HepG2 (cell line): ENCODE data around the gene ATG7. TPM values are rescaled to one million over a fixed set of nuclear protein-coding genes. Genes with fewer than 3 reads are reported as not detected.

Experiments used
- ATAC-seq: fragments of 200-7000 bp; cut with Tn5 transposase; 3 replicates; pipeline ENCODE4 v1.9.1; 2020; ENCODE audit warnings: mild to moderate bottlenecking, moderate library complexity
- BruUV-seq: library from RNA; stranded (reverse); fragments of 400-500 nt; replicated peaks from 2 replicates; lab custom pipeline; 2021; lab: Mats Ljungman, UMichigan
- CTCF ChIA-PET: fragments of 300-600 bp; formaldehyde crosslinking; extraction: SDS; loops from one replicate; lab custom pipeline; 2021; ENCODE audit warnings: low total read pairs, inconsistent platforms, low intra/inter-chr PET ratio; lab: Yijun Ruan, JAX
- POLR2A ChIA-PET: fragments of 350-600 bp; sonication (Branson Sonifier 250); formaldehyde crosslinking; loops from one replicate; lab custom pipeline; 2020; ENCODE audit warnings: antibody characterized with exemption, inconsistent platforms; lab: Yijun Ruan, JAX
- DNase-seq: peaks from one replicate; pipeline ENCODE4 v3.0.0-alpha.2; 2015; ENCODE audit warnings: low spot score
- FAIRE-seq: peaks from 3 replicates; lab custom pipeline; 2011; peaks lifted over from hg19 to GRCh38; lab: Jason Lieb, UNC
- H2AFZ ChIP-seq: one replicate; pipeline ENCODE4 v1.6.1; 2011; ENCODE audit warnings: low read length, inconsistent platforms
- H3K27ac ChIP-seq: fragments of 300-600 bp; 3 replicates; pipeline ENCODE4 v1.8.0; 2011; ENCODE audit warnings: mixed run types, mild to moderate bottlenecking, mixed read lengths, low read length, inconsistent platforms; ENCODE audit not compliant: insufficient read depth; ENCODE audit errors: extremely low read length
- H3K27me3 ChIP-seq, 2 experiments: fragments of 200-600 bp in 1 of 2; 2 replicates in 1 of 2; 3 replicates in 1 of 2; pipeline versions ENCODE4 v1.6.0 to v1.8.0; 2011; ENCODE audit warnings: low read length in 2 of 2, mild to moderate bottlenecking in 2 of 2, moderate library complexity in 2 of 2, inconsistent platforms in 1 of 2; ENCODE audit not compliant: insufficient read depth in 2 of 2, control insufficient read depth in 1 of 2
- H3K36me3 ChIP-seq, 2 experiments: fragments of 200-600 bp in 1 of 2; replicated peaks in 1 of 2; 2 replicates in 1 of 2; 3 replicates in 1 of 2; pipeline versions ENCODE4 v1.5.1 to v1.8.0; 2011; ENCODE audit warnings: low read length in 2 of 2, inconsistent platforms in 1 of 2; ENCODE audit not compliant: insufficient read depth in 2 of 2, control insufficient read depth in 1 of 2
- H3K4me1 ChIP-seq: 2 replicates; pipeline ENCODE4 v1.5.1; 2012; ENCODE audit warnings: low read length, inconsistent platforms; ENCODE audit not compliant: insufficient read depth
- H3K4me2 ChIP-seq: 2 replicates; pipeline ENCODE4 v1.6.0; 2011; ENCODE audit warnings: low read depth, low read length, inconsistent platforms
- H3K4me3 ChIP-seq, 3 experiments: fragments of 200-600 bp in 1 of 3; sonication (generic), shearing (Covaris generic) in 1 of 3; replicated peaks in 1 of 3; 2 replicates each; pipeline ENCODE4 v1.5.1; 2011 to 2016; ENCODE audit warnings: low read length in 3 of 3, inconsistent platforms in 2 of 3, low read depth in 2 of 3, mild to moderate bottlenecking in 2 of 3, control low read depth in 1 of 3, mixed read lengths in 1 of 3; ENCODE audit not compliant: insufficient read depth in 1 of 3
- H3K79me2 ChIP-seq: one replicate; pipeline ENCODE4 v1.6.1; 2011; ENCODE audit warnings: low read length, inconsistent platforms; ENCODE audit not compliant: insufficient read depth
- H3K9ac ChIP-seq: 2 replicates; pipeline ENCODE4 v1.6.0; 2011; ENCODE audit warnings: mild to moderate bottlenecking, low read depth, low read length, inconsistent platforms; ENCODE audit not compliant: insufficient read depth
- H3K9me3 ChIP-seq: 2 replicates; pipeline ENCODE4 v1.5.1; 2012; ENCODE audit warnings: mild to moderate bottlenecking, low read length
- H4K20me1 ChIP-seq: 2 replicates; pipeline ENCODE4 v1.6.0; 2011; ENCODE audit warnings: inconsistent platforms, mild to moderate bottlenecking, low read length, moderate library complexity; ENCODE audit not compliant: insufficient read depth
- POGK ChIP-seq: sonication (generic); formaldehyde crosslinking; conservative IDR thresholded peaks from 2 replicates; pipeline ENCODE4 v1.8.0; 2022; ENCODE audit warnings: mild to moderate bottlenecking, moderate library complexity, missing genetic modification reagents
- ZFP82 ChIP-seq: sonication (generic); formaldehyde crosslinking; IDR thresholded peaks from 2 replicates; pipeline ENCODE4 v1.5.1; 2020; ENCODE audit warnings: mild to moderate bottlenecking, missing genetic modification reagents, borderline replicate concordance
- ZNF20 ChIP-seq: sonication (generic); formaldehyde crosslinking; IDR thresholded peaks from 2 replicates; pipeline ENCODE4 v1.4.0; 2020; ENCODE audit warnings: mild to moderate bottlenecking, moderate library complexity, missing genetic modification reagents
- ZNF550 ChIP-seq: sonication (generic); formaldehyde crosslinking; IDR thresholded peaks from 2 replicates; pipeline ENCODE4 v1.4.0; 2020; ENCODE audit warnings: mild to moderate bottlenecking, missing genetic modification reagents, borderline replicate concordance
- ZNF577 ChIP-seq: sonication (generic); formaldehyde crosslinking; IDR thresholded peaks from 2 replicates; pipeline ENCODE4 v1.4.0; 2020; ENCODE audit warnings: mild to moderate bottlenecking, low read depth, missing genetic modification reagents, borderline replicate concordance
- ZNF720 ChIP-seq: sonication (generic); formaldehyde crosslinking; IDR thresholded peaks from 2 replicates; pipeline ENCODE4 v1.4.0; 2020; ENCODE audit warnings: missing genetic modification reagents
- ZNF788 ChIP-seq: sonication (generic); formaldehyde crosslinking; IDR thresholded peaks from 2 replicates; pipeline ENCODE4 v1.5.0; 2020; ENCODE audit warnings: mild to moderate bottlenecking, missing genetic modification reagents, borderline replicate concordance
- WGBS: methylation state at CpG from one replicate; pipeline ENCODE4 v1.1.6; 2017; ENCODE audit warnings: low lambda C conversion rate; 5-methylcytosine and 5-hydroxymethylcytosine counted together
- in situ Hi-C: cut with HindIII; loops from 2 replicates; pipeline ENCODE4 v1.10.0; 2017; ENCODE audit warnings: low pct_unique_long_range_greater_than_20kb; ENCODE audit not compliant: extremely low pct_ligation_motif_present
- intact Hi-C: fragments of 100-400 bp; cut with micrococcal nuclease; formaldehyde crosslinking; loops from one replicate; pipeline ENCODE4 v1.10.0; 2022; ENCODE audit not compliant: unreplicated experiment
- polyA plus RNA-seq, 8 experiments: library from polyadenylated mRNA; depleted of rRNA in 3 of 8; stranded (reverse) in 7 of 8; unstranded in 1 of 8; fragments of >200 nt; fragmentation: Illumina TruSeq in 4 of 8; extraction: Trizol in 4 of 8; gene quantifications; 2 replicates each; pipeline versions ENCODE4 v1.2.1 to v1.2.3, GENCODE V29; 2011 to 2016; ENCODE audit warnings: low read depth in 4 of 8, missing spikeins in 1 of 8, mixed read lengths in 1 of 8; ENCODE audit not compliant: insufficient read depth in 1 of 8
- total RNA-seq, 5 experiments: library from RNA; depleted of rRNA; stranded (reverse); fragments of >200 nt; fragmentation: Illumina TruSeq; extraction: Trizol; gene quantifications; 2 replicates each; pipeline ENCODE4 v1.2.3, GENCODE V29; 2016; ENCODE audit warnings: low read depth in 1 of 5
- TF ChIP-seq, protein P1 (sequence below): sonication (generic); formaldehyde crosslinking; IDR thresholded peaks from 2 replicates; pipeline ENCODE4 v1.4.0; 2020; ENCODE audit warnings: missing genetic modification reagents, mild to moderate bottlenecking, borderline replicate concordance
- TF ChIP-seq, protein P2 (sequence below): sonication (generic); formaldehyde crosslinking; IDR thresholded peaks from 2 replicates; pipeline ENCODE4 v1.5.0; 2020; ENCODE audit warnings: mild to moderate bottlenecking, missing genetic modification reagents, borderline replicate concordance
- TF ChIP-seq, protein P3 (sequence below): sonication (generic); formaldehyde crosslinking; IDR thresholded peaks from 2 replicates; pipeline ENCODE4 v1.4.0; 2020; ENCODE audit warnings: missing genetic modification reagents; ENCODE audit errors: not compliant biosample characterization

ATG7 gene
- total and polyA plus RNA-seq, 2 of the 13 experiments (the other 11 are each of a cell fraction or from before 2014, with no cell fraction given), result 7.8 to 22.1 TPM

- TF ChIP-seq, protein P1, sequence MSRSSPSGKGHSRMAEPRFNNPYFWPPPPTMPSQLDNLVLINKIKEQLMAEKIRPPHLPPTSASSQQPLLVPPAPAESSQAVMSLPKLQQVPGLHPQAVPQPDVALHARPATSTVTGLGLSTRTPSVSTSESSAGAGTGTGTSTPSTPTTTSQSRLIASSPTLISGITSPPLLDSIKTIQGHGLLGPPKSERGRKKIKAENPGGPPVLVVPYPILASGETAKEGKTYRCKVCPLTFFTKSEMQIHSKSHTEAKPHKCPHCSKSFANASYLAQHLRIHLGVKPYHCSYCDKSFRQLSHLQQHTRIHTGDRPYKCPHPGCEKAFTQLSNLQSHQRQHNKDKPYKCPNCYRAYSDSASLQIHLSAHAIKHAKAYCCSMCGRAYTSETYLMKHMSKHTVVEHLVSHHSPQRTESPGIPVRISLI (CRISPR knock-in tag), result no peak
Measured at GRCh38 chr3:11587766-11588165, 315.6 kb downstream of the ATG7 start (continued).

GRCh38 chr3:11588338-11588737, 316.1 kb downstream of the ATG7 start:
- no peak for FAIRE-seq
- Histone ChIP-seq H2AFZ (no peak overlapping the region), H3K27ac (no peak overlapping the region), H3K36me3 (peaks cover 15 to 38% of the 10 kb centered on the region in 2 experiments), H3K27me3 (no peaks in the 10 kb centered on the region), H3K4me2 (no peak overlapping the region), H4K20me1 (peaks cover 27% of the 10 kb centered on the region), H3K4me3 (no peak overlapping the region), H3K9ac (no peak overlapping the region), H3K4me1 (peaks cover 65% of the 10 kb centered on the region), H3K79me2 (peaks cover 99% of the 10 kb centered on the region), H3K9me3 (no peaks in the 10 kb centered on the region)
- ChIA-PET POLR2A (no interaction called here), CTCF (no interaction called here)
- WGBS, result 100% methylated on average over 4 of the region's 5 CpGs
- no peak for ATAC-seq
- BruUV-seq, result no TSS peak
- in situ Hi-C loops, result no loop called here
- DNase-seq, result no peak
- intact Hi-C loops, result no loop called here
- TF ChIP-seq ZNF788 (CRISPR knock-in tag), result no peak
- TF ChIP-seq ZFP82 (CRISPR knock-in tag), result no peak
- TF ChIP-seq, protein P2, sequence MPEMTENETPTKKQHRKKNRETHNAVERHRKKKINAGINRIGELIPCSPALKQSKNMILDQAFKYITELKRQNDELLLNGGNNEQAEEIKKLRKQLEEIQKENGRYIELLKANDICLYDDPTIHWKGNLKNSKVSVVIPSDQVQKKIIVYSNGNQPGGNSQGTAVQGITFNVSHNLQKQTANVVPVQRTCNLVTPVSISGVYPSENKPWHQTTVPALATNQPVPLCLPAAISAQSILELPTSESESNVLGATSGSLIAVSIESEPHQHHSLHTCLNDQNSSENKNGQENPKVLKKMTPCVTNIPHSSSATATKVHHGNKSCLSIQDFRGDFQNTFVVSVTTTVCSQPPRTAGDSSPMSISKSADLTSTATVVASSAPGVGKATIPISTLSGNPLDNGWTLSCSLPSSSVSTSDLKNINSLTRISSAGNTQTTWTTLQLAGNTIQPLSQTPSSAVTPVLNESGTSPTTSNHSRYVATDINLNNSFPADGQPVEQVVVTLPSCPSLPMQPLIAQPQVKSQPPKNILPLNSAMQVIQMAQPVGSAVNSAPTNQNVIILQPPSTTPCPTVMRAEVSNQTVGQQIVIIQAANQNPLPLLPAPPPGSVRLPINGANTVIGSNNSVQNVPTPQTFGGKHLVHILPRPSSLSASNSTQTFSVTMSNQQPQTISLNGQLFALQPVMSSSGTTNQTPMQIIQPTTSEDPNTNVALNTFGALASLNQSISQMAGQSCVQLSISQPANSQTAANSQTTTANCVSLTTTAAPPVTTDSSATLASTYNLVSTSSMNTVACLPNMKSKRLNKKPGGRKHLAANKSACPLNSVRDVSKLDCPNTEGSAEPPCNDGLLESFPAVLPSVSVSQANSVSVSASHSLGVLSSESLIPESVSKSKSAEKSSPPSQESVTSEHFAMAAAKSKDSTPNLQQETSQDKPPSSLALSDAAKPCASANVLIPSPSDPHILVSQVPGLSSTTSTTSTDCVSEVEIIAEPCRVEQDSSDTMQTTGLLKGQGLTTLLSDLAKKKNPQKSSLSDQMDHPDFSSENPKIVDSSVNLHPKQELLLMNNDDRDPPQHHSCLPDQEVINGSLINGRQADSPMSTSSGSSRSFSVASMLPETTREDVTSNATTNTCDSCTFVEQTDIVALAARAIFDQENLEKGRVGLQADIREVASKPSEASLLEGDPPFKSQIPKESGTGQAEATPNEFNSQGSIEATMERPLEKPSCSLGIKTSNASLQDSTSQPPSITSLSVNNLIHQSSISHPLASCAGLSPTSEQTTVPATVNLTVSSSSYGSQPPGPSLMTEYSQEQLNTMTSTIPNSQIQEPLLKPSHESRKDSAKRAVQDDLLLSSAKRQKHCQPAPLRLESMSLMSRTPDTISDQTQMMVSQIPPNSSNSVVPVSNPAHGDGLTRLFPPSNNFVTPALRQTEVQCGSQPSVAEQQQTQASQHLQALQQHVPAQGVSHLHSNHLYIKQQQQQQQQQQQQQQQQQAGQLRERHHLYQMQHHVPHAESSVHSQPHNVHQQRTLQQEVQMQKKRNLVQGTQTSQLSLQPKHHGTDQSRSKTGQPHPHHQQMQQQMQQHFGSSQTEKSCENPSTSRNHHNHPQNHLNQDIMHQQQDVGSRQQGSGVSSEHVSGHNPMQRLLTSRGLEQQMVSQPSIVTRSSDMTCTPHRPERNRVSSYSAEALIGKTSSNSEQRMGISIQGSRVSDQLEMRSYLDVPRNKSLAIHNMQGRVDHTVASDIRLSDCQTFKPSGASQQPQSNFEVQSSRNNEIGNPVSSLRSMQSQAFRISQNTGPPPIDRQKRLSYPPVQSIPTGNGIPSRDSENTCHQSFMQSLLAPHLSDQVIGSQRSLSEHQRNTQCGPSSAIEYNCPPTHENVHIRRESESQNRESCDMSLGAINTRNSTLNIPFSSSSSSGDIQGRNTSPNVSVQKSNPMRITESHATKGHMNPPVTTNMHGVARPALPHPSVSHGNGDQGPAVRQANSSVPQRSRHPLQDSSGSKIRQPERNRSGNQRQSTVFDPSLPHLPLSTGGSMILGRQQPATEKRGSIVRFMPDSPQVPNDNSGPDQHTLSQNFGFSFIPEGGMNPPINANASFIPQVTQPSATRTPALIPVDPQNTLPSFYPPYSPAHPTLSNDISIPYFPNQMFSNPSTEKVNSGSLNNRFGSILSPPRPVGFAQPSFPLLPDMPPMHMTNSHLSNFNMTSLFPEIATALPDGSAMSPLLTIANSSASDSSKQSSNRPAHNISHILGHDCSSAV (CRISPR knock-in tag), result no peak
- TF ChIP-seq, protein P3, sequence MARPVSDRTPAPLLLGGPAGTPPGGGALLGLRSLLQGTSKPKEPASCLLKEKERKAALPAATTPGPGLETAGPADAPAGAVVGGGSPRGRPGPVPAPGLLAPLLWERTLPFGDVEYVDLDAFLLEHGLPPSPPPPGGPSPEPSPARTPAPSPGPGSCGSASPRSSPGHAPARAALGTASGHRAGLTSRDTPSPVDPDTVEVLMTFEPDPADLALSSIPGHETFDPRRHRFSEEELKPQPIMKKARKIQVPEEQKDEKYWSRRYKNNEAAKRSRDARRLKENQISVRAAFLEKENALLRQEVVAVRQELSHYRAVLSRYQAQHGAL (CRISPR knock-in tag), result no peak
- TF ChIP-seq ZNF20, result no peak
- TF ChIP-seq ZNF720, result no peak
- TF ChIP-seq ZNF550, result no peak
- no peak for TF ChIP-seq ZNF577 (CRISPR knock-in tag)
- TF ChIP-seq POGK (CRISPR knock-in tag), result no peak
